Measurements from ENCODE around the gene ACOD1.

ACOD1 gene

DNA sequence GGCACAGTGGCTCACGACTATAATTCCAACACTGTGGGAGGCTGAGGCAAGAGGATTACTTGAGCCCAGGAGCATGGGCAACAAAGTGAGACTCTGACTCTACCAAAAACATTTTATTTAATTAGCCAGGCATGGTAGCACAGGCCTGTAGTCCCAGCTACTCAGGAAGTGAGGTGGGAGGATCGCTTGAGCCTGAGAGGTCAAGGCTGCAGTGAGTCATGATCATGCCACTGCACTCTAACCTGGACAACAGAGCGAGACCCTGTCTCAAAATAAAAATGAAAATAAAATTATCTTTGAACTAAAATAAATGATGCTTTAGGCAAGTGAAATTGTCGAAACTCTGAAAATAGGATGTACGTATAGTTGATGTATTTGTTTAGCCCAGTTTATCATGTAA, 35.4 kb downstream of the ACOD1 start:
- no peak for DNase-seq (ENCODE audit: low read depth in 1 of 2, low spot score in 1 of 2)

DNA sequence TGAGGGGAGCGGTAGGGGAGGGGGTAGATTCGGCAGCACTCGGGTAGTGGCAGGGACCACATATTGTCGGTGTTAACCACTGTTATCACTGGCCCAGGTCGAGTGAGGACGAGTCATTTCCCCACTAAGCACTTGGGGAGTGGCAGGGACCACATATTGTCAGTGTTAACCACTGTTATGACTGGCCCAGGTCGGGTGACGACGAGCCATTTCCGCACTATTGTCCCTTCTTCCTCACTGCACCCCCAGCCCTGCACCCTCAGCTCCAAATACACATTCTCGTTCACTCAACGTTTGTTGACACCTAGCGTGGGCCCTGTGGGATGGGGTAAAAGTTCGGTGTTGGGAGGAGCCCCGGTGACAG, 43.1 kb downstream of the ACOD1 start:
- DNase-seq (ENCODE audit: low read depth in 1 of 2, low spot score in 1 of 2): peak; percentile 47 to 64

DNA sequence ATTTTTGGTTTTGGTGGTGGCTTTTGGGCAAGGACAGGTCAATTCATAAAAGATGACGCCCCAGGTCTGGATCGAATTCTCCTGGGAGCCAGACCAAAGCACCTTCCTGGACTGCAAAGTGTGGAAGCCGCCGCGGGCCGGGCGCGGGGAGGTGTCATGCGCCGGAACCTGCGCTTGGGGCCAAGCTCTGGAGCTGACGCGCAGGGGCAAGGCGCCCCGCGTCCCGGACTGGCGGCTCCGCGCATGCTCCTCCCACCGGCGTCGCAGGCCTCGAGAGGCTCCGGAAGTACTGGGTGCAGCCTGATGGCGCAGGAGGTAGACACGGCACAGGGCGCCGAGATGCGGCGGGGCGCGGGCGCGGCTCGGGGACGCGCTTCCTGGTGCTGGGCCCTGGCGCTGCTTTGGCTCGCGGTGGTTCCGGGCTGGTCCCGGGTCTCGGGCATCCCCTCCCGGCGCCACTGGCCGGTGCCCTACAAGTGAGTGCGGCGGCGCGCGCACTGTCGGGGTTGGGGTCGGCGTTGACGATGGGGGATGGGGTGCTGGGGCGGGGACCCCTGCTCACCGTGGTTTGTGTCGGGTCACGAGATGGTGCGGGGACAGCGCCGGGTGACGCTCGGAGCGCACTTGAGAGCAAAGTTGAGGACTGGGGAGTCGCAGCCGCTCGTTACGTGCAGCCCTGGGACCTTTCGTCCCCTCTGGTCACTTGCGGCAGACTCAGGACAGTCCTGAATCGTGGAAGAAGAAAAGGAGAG, 43.7 kb downstream of the ACOD1 start, which contains the start of gene CLN5:
Gene CLN5 (plus strand): TSS at position 286 of the 752 bp plus-strand sequence. CDS start 18 bp downstream, at position 304.
- DNase-seq (ENCODE audit: low read depth in 1 of 2, low spot score in 1 of 2): peak; percentile 87 to 92

DNA sequence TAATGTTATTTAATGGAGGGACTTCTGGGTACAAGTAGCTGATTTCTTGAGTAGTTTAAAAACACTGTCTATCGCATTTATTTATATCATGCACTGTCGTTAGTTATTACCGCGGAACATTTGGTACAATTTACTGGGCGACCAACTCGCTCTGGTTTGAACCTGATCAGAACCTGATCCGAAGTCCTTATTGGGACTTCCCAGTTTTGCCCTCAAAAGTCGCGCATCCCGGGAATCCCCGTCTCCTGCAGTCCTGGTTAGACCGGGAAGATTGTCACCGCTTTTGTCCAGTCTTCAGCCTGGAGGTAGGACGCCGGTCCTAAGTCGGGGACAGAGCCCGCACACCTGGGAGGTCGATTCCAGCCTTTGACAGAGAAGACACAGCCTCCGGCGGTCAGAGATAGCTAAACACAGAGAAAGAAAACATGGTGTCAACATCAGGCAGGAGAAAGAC, 44.3 kb downstream of the ACOD1 start:
- no peak for DNase-seq (ENCODE audit: low read depth in 1 of 2, low spot score in 1 of 2)

DNA sequence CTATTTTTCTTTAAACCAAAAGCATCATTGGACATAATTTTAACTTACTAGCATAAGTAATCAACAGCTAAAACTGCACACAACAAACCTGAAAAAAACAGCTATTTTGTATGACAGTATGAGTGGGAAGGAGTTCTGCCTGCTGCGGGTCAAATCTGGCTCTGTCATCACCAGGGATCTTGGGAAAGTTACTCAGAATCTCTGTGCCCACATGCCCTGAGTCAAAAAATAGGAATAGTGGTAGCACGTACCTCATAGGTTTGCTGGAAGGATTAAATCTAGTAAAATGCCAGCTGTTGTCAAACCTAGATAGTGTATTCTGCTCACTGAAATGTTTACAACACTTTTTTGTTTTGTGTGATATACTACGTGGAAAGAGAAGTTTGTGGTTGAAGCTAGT, 44.7 kb downstream of the ACOD1 start:
- no peak for DNase-seq (ENCODE audit: low read depth in 1 of 2, low spot score in 1 of 2)

DNA sequence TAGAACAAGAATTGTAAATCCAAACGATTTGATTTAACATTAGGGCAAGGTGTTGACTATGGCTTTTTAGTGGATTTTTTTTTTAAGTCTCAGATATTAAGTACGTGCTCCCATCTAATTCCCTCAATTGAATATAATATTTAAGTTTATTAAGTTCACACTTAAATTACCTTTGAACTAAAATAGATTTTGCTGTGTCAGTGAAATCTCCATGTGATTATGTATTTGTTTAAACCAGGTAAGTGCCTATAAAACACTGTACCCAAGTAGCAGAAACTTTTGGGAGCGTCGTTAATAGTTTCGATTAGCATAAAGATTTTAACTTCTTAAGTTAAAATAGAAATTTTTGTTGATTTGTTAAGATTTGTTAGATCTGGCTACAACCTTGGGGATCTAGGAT, 45.2 kb downstream of the ACOD1 start:
- DNase-seq (ENCODE audit: low read depth in 1 of 2, low spot score in 1 of 2): no peak

DNA sequence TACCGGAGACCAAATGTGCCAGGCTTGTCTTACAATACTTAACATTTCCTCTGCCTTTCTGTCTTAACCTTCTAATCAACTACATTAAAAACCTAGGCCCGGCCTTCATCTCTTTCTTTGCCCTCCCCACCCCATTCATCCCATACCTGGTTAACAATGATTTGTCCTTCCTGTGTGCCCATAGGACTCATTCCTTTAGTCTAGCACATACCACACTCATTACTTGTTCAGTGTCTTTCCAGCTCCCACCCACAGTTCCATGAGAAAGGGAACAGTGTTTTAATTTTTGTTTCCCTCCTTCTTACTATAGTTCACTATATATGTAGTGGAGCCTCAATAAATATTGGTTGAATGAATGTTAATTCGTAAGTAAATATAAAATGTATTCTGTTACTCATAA, 46.0 kb downstream of the ACOD1 start:
- no peak for DNase-seq (ENCODE audit: low read depth in 1 of 2, low spot score in 1 of 2)

DNA sequence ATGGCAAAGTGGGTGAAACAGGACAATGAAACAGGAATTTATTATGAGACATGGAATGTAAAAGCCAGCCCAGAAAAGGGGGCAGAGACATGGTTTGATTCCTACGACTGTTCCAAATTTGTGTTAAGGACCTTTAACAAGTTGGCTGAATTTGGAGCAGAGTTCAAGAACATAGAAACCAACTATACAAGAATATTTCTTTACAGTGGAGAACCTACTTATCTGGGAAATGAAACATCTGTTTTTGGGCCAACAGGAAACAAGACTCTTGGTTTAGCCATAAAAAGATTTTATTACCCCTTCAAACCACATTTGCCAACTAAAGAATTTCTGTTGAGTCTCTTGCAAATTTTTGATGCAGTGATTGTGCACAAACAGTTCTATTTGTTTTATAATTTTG, 52.2 kb downstream of the ACOD1 start:
- no peak for DNase-seq (ENCODE audit: low read depth in 1 of 2, low spot score in 1 of 2)

DNA sequence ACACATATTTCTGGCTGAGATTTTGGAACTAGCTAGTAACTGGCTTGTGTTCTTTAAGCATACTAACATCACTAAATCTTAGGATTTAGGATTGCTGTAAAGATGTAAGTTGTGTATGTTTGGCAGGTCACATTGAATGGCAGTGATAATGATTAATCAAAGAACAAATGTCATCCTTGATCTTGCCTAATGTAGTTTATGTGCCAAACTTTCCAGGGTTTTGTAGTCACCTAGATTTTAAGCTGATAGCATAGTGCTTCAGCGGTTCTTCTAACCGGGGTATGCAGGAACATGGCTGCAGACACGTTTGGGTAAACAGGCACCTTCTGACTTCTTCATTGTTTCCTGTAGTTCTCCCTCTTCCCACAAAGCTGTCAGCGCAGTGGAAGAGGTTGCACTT, 53.2 kb downstream of the ACOD1 start:
- DNase-seq (ENCODE audit: low read depth in 1 of 2, low spot score in 1 of 2): no peak

DNA sequence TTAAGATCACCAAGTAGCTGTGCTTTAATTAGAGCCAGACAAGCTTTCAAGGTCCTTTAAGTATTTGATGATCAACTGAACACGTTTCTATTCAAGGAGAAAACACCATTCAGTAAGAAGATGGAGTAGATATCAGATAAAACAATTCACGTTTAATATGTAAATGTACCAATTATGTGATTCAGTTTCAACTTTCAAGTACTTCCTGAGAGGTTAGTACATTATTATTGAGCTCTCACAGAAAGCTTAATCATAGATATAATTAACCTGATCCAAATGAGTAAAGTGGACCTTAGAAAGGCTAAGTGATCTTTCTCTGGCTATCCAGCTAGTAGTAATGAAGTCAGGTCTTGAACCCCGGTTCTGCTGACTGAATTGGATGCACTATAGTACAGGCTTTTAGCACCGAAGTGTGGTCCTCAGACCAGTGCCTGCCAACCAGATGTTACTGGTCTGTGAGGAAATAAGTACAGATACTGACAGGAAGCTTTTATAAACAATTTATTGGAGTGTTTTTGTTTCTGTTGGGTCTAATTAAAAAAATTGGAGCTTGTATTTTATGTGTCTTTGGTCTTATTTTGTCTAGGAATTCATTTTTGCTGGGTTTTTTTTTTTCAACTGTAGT, 53.8 kb downstream of the ACOD1 start:
- DNase-seq (ENCODE audit: low read depth in 1 of 2, low spot score in 1 of 2): no peak

DNA sequence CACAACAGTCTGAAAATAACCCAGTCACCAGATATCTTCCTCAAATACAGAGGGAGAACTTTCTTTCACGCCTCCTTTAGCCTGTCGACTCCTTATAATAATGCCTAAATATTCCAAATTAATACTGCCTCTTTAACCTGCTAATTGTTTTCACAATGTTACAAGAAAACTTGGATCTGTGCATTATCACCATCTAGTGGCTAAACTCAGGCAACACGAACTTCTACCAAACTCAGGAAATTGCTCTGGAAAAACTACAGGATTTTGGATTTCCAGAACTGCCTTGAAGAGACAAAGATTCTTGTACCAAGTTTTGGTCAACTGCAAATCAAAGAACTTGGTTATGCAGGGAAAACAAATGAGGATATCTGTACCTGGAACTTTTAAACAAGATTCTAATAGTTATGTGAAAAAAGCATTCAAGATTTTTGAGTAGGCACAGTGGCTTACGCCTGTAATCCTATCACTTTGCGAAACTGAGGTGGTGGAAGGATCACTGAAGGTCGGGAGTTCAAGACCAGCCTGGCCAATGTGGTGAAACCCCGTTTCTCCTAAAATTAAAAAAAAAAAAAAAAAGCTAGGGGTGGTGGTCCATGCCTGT, 54.4 kb downstream of the ACOD1 start:
- no peak for DNase-seq (ENCODE audit: low read depth in 1 of 2, low spot score in 1 of 2)

Data from activated T-helper 1 cell treated with anti-CD3 and anti-CD28 coated beads, Interleukin-2, amount 50 U/mL, for 16 hours (primary cell).